GM21526 (cell line): ENCODE data around the gene SERPINB7.

ENCODE experiments used
- ATAC-seq: cut with Tn5 transposase; IDR thresholded peaks from one replicate; pipeline ENCODE4 v1.9.1; 2021; ENCODE audit warnings: moderate library complexity; ENCODE audit not compliant: unreplicated experiment, low FRiP score

SERPINB7 gene

GRCh38 chr18:63784787-63785452 is 9.7 kb downstream of the SERPINB7 start:
- no peak for ATAC-seq

- ATAC-seq, result no peak
Observed at GRCh38 chr18:63787673-63788072, 12.5 kb downstream of the SERPINB7 start.

- ATAC-seq, result peak; percentile 65
Observed at GRCh38 chr18:63788447-63789096, 13.4 kb downstream of the SERPINB7 start.

GRCh38 chr18:63789327-63789726 is 14.1 kb downstream of the SERPINB7 start:
- ATAC-seq, result no peak

GRCh38 chr18:63795606-63796005 is 20.4 kb downstream of the SERPINB7 start:
- ATAC-seq, result no peak

GRCh38 chr18:63799189-63799588 is 24.0 kb downstream of the SERPINB7 start:
- no peak for ATAC-seq

- ATAC-seq, result no peak
Observed at GRCh38 chr18:63801343-63801742, 26.1 kb downstream of the SERPINB7 start.

GRCh38 chr18:63808125-63808524 is 32.9 kb downstream of the SERPINB7 start:
- no peak for ATAC-seq

- no peak for ATAC-seq
Observed at GRCh38 chr18:63817441-63818051, 42.3 kb downstream of the SERPINB7 start.

- ATAC-seq, result no peak
Observed at GRCh38 chr18:63818212-63818611, 43.0 kb downstream of the SERPINB7 start.

- ATAC-seq, result no peak
Observed at GRCh38 chr18:63819786-63820185, 44.6 kb downstream of the SERPINB7 start.

GRCh38 chr18:63820694-63821093 is 45.5 kb downstream of the SERPINB7 start:
- no peak for ATAC-seq

GRCh38 chr18:63823516-63824219 is 48.5 kb downstream of the SERPINB7 start:
- no peak for ATAC-seq

- ATAC-seq, result no peak
Observed at GRCh38 chr18:63824220-63824525, 49.0 kb downstream of the SERPINB7 start.

- no peak for ATAC-seq
Observed at GRCh38 chr18:63828120-63828519, 52.9 kb downstream of the SERPINB7 start.

GRCh38 chr18:63828656-63829055 is 53.4 kb downstream of the SERPINB7 start:
- no peak for ATAC-seq

- ATAC-seq, result no peak
Observed at GRCh38 chr18:63829886-63830285, 54.7 kb downstream of the SERPINB7 start.

- peak; percentile 95 for ATAC-seq
Observed at GRCh38 chr18:63831080-63831788, 56.0 kb downstream of the SERPINB7 start.

- peak; percentile 52 for ATAC-seq
Observed at GRCh38 chr18:63832470-63832869, 57.3 kb downstream of the SERPINB7 start.

GRCh38 chr18:63834471-63835113 is 59.4 kb downstream of the SERPINB7 start:
- no peak for ATAC-seq
